NCI-H526 treated with DMSO at 0.1 percent for 48 hours (cell line): ENCODE measurements around the gene HLCS.
"Not testable (repeated sequence)": the region's sequence is repeated elsewhere in the genome, so short reads cannot be mapped to it uniquely, and the experiment has no call there.

Experiments
- DNase-seq: peaks from one replicate; lab custom pipeline; 2025; lab: John Stamatoyannopoulos, UW

The HLCS gene

GRCh38 chr21:36847189-36847588 is 119.3 kb downstream of the HLCS start:
- no peak for DNase-seq

GRCh38 chr21:36846631-36847030 is 119.8 kb downstream of the HLCS start:
- DNase-seq: no peak

- DNase-seq: no peak
Measured at GRCh38 chr21:36845790-36846189, 120.7 kb downstream of the HLCS start.

- DNase-seq: no peak
Measured at GRCh38 chr21:36845070-36845469, 121.4 kb downstream of the HLCS start.

- no peak for DNase-seq
Measured at GRCh38 chr21:36841866-36842265, 124.6 kb downstream of the HLCS start.

GRCh38 chr21:36839735-36840134 is 126.7 kb downstream of the HLCS start:
- DNase-seq: no peak

GRCh38 chr21:36839123-36839522 is 127.3 kb downstream of the HLCS start:
- no peak for DNase-seq

GRCh38 chr21:36835383-36835795 is 131.1 kb downstream of the HLCS start:
- no peak for DNase-seq

GRCh38 chr21:36834192-36834591 is 132.3 kb downstream of the HLCS start:
- no peak for DNase-seq

- no peak for DNase-seq
Measured at GRCh38 chr21:36830100-36830499, 136.4 kb downstream of the HLCS start.

GRCh38 chr21:36828891-36829515 is 137.5 kb downstream of the HLCS start:
- DNase-seq: no peak

GRCh38 chr21:36828208-36828607 is 138.3 kb downstream of the HLCS start:
- DNase-seq: no peak

GRCh38 chr21:36825658-36826057 is 140.8 kb downstream of the HLCS start:
- DNase-seq: no peak

- no peak for DNase-seq
Measured at GRCh38 chr21:36821032-36821299, 145.5 kb downstream of the HLCS start.

- no peak for DNase-seq
Measured at GRCh38 chr21:36820176-36821031, 146.1 kb downstream of the HLCS start.

- no peak for DNase-seq
Measured at GRCh38 chr21:36817732-36818450, 148.6 kb downstream of the HLCS start.

- no peak for DNase-seq
Measured at GRCh38 chr21:36816561-36817130, 149.8 kb downstream of the HLCS start.

GRCh38 chr21:36816026-36816425 is 150.4 kb downstream of the HLCS start:
- DNase-seq: not testable (repeated sequence)

GRCh38 chr21:36815284-36815683 is 151.2 kb downstream of the HLCS start:
- DNase-seq: no peak

GRCh38 chr21:36813052-36813451 is 153.4 kb downstream of the HLCS start:
- no peak for DNase-seq

- no peak for DNase-seq
Measured at GRCh38 chr21:36811762-36812161, 154.7 kb downstream of the HLCS start.

- DNase-seq: no peak
Measured at GRCh38 chr21:36810443-36810842, 156.0 kb downstream of the HLCS start.

GRCh38 chr21:36807422-36807928 is 159.0 kb downstream of the HLCS start:
- no peak for DNase-seq
